Gastroesophageal sphincter (tissue), 3 donors: Measurements from ENCODE around the gene MMP24.

Source experiments
- EP300 ChIP-seq: sonication (generic); formaldehyde crosslinking; IDR thresholded peaks from one replicate; pipeline ENCODE4 v1.6.1; 2017; ENCODE audit warnings: antibody characterized with exemption, mild to moderate bottlenecking
- POLR2A ChIP-seq, 2 donors: fragments of 450-650 bp; IDR thresholded peaks; one replicate each; pipeline ENCODE4 v1.6.1; 2017; ENCODE audit warnings: antibody characterized with exemption in 2 of 2, mild to moderate bottlenecking in 2 of 2, moderate library complexity in 1 of 2
- TF ChIP-seq, protein P1 (sequence below), 4 experiments: fragments of 200-600 bp in 2 of 4; fragments of 450-650 bp in 2 of 4; sonication (generic) in 1 of 4; IDR thresholded peaks; one replicate each; pipeline ENCODE4 v1.5.1; 2017 to 2019; ENCODE audit warnings: antibody characterized with exemption in 4 of 4, mild to moderate bottlenecking in 2 of 4, moderate library complexity in 2 of 4

DNA sequence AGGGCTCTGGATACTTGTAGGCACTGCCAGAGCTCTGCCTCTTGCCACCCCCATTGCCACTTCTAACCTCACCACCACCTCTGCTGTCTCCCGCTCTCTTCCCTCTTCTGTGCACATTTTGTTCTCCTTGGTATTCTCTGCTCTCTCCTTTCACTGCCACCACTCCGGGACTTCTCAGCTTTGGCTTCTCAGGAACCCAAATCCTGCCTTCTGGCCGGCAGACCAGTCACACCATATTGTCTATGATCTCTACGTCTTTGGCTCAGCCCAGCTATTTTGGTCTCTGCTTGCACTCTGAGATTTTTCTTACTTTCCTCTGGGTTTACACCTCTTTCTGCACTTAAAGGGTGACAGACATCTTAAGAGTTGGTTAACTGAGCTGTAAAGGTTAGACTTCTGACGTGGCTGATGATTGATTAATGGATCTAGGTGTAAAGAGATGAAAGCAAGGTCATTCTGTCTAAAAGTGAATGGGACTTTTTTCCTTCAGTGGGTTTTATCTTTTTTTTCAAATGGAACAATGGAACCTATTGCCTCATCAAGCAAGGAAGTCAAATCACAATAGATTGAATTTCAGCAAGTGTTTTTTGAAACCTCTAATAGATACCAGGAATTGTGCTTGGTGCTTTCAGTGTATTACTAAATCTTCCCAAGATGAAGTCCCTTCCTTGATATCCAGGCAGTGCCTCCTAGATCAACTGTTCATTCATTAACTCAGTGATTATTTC is 13.8 kb downstream of the MMP24 start:
- TF ChIP-seq, protein P1, sequence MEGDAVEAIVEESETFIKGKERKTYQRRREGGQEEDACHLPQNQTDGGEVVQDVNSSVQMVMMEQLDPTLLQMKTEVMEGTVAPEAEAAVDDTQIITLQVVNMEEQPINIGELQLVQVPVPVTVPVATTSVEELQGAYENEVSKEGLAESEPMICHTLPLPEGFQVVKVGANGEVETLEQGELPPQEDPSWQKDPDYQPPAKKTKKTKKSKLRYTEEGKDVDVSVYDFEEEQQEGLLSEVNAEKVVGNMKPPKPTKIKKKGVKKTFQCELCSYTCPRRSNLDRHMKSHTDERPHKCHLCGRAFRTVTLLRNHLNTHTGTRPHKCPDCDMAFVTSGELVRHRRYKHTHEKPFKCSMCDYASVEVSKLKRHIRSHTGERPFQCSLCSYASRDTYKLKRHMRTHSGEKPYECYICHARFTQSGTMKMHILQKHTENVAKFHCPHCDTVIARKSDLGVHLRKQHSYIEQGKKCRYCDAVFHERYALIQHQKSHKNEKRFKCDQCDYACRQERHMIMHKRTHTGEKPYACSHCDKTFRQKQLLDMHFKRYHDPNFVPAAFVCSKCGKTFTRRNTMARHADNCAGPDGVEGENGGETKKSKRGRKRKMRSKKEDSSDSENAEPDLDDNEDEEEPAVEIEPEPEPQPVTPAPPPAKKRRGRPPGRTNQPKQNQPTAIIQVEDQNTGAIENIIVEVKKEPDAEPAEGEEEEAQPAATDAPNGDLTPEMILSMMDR (IDR thresholded peaks at IDR 0.05), result no peak
- TF ChIP-seq POLR2A (IDR thresholded peaks at IDR 0.05), result no peak
- no peak for TF ChIP-seq EP300
